ENCODE data around the gene PPARG.
"Not testable (repeated sequence)": the region's sequence is repeated elsewhere in the genome, so short reads cannot be mapped to it uniquely, and the experiment has no call there.

Gene PPARG

DNA sequence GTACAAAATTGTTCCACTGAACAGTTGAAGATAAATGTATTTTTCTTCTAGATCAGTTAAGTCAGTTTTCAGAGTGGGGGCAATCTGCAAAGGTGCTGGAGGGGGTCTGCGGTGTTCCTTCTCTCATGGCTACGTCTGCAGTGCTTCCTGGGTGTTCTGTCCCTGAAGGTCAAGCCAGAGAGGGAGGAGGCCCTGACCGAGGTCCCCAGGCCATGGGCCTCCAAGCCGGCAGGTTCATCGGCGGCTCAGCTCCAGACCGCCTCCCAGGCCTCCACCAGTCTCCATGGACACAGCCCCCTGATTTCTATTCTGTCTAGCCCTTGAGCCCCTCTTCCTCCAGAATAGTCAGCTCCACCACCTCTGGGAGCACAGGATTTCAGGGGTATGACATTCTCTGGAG, 166.9 kb downstream of the PPARG start:
- DNase-seq (no peak), ATAC-seq (ENCODE audit: insufficient read depth, low read depth) (no peak)
- Histone ChIP-seq H3K4me1 (ENCODE audit: insufficient read depth, low read length) (peaks cover 2% of the 10 kb centered on the region; the same call in 1 of the 2 replicates), H3K4me2 (ENCODE audit: insufficient read depth, low read length) (no peak overlapping the region), H3K79me2 (ENCODE audit: insufficient read depth, low read length) (no peaks in the 10 kb centered on the region), H2AFZ (ENCODE audit: low read depth, low read length) (no peak overlapping the region), H3K27ac (ENCODE audit: low read length) (no peak overlapping the region), H3K27me3 (ENCODE audit: insufficient read depth, low read length, poor library complexity) (no peaks in the 10 kb centered on the region), H3K4me3 (ENCODE audit: low read depth in 1 of 2, low read length in 2 of 2) (no peak overlapping the region), H3K36me3 (ENCODE audit: insufficient read depth, low read length) (no peaks in the 10 kb centered on the region), H4K20me1 (ENCODE audit: insufficient read depth, low read length) (no peaks in the 10 kb centered on the region), H3K9ac (ENCODE audit: low read depth, low read length) (no peak overlapping the region), H3K9me3 (ENCODE audit: insufficient read depth, low read length, severe bottlenecking) (peaks cover 7% of the 10 kb centered on the region)
- TF ChIP-seq, protein P1, sequence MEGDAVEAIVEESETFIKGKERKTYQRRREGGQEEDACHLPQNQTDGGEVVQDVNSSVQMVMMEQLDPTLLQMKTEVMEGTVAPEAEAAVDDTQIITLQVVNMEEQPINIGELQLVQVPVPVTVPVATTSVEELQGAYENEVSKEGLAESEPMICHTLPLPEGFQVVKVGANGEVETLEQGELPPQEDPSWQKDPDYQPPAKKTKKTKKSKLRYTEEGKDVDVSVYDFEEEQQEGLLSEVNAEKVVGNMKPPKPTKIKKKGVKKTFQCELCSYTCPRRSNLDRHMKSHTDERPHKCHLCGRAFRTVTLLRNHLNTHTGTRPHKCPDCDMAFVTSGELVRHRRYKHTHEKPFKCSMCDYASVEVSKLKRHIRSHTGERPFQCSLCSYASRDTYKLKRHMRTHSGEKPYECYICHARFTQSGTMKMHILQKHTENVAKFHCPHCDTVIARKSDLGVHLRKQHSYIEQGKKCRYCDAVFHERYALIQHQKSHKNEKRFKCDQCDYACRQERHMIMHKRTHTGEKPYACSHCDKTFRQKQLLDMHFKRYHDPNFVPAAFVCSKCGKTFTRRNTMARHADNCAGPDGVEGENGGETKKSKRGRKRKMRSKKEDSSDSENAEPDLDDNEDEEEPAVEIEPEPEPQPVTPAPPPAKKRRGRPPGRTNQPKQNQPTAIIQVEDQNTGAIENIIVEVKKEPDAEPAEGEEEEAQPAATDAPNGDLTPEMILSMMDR (IDR thresholded peaks at IDR 0.05; ENCODE audit: borderline replicate concordance, extremely low read depth, low read length, poor library complexity, severe bottlenecking), result no peak
- TF ChIP-seq EZH2 (IDR thresholded peaks at IDR 0.05; ENCODE audit: borderline replicate concordance, low read depth, low read length, severe bottlenecking), result no peak

DNA sequence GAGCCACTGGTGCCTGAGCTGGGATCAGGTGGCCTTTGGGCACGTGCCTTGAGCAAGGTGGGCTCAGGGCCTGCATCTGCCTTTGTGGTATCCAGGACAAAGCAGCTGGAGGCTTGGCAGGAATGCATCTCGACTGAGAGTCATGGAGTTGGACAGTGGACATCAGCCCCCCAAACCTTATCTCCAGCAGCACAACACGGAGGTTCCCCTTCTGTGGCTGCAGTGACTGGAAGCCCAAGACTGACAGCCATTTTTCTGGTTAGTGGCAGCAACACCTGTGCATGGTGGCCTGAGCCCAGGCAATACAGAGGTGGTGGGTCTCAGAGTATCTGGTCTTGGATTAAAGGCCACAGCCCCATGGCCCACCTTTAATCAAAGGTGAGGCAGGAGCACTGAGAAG, 167.6 kb downstream of the PPARG start:
- no peak overlapping the region for H3K9ac ChIP-seq (ENCODE audit: low read depth, low read length)
- ATAC-seq (ENCODE audit: insufficient read depth, low read depth) (no peak), DNase-seq (no peak)
- H3K4me3 ChIP-seq (ENCODE audit: low read depth in 1 of 2, low read length in 2 of 2), result no peak overlapping the region
- no peaks in the 10 kb centered on the region for H3K36me3 ChIP-seq (ENCODE audit: insufficient read depth, low read length)
- no peaks in the 10 kb centered on the region for H4K20me1 ChIP-seq (ENCODE audit: insufficient read depth, low read length)
- no peaks in the 10 kb centered on the region for H3K27me3 ChIP-seq (ENCODE audit: insufficient read depth, low read length, poor library complexity)
- no peaks in the 10 kb centered on the region for H3K79me2 ChIP-seq (ENCODE audit: insufficient read depth, low read length)
- peaks cover 5% of the 10 kb centered on the region for H3K9me3 ChIP-seq (ENCODE audit: insufficient read depth, low read length, severe bottlenecking)
- H2AFZ ChIP-seq (ENCODE audit: low read depth, low read length), result no peak overlapping the region
- no peak overlapping the region for H3K27ac ChIP-seq (ENCODE audit: low read length)
- peaks cover 9% of the 10 kb centered on the region; the same call in 1 of the 2 replicates for H3K4me1 ChIP-seq (ENCODE audit: insufficient read depth, low read length)
- H3K4me2 ChIP-seq (ENCODE audit: insufficient read depth, low read length), result no peak overlapping the region
- no peak for TF ChIP-seq EZH2 (IDR thresholded peaks at IDR 0.05; ENCODE audit: borderline replicate concordance, low read depth, low read length, severe bottlenecking)
- TF ChIP-seq, protein P1 (IDR thresholded peaks at IDR 0.05; ENCODE audit: borderline replicate concordance, extremely low read depth, low read length, poor library complexity, severe bottlenecking), result no peak

DNA sequence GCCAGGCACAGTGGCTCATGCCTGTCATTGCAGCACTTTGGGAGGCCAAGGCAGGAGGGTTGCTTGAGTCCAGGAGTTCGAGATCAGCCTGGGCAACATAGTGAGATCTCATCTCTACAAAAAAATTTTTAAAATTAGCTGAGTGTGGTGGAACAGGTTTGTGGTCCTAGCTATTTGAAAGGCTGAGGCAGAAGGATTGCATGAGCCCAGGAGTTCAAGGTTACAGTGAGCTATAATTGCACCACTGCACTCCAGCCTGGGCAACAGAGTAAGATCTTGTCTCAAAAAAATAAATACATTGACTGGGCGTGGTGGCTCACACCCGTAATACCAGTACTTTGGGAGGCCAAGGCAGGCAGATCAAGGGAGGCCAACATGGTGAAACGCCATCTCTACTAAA, 168.5 kb downstream of the PPARG start:
- H3K79me2 ChIP-seq (ENCODE audit: insufficient read depth, low read length); H3K4me3 ChIP-seq (ENCODE audit: low read depth in 1 of 2, low read length in 2 of 2); H3K4me2 ChIP-seq (ENCODE audit: insufficient read depth, low read length); H3K9me3 ChIP-seq (ENCODE audit: insufficient read depth, low read length, severe bottlenecking); H3K9ac ChIP-seq (ENCODE audit: low read depth, low read length); H4K20me1 ChIP-seq (ENCODE audit: insufficient read depth, low read length); H3K36me3 ChIP-seq (ENCODE audit: insufficient read depth, low read length); H2AFZ ChIP-seq (ENCODE audit: low read depth, low read length); DNase-seq; H3K27me3 ChIP-seq (ENCODE audit: insufficient read depth, low read length, poor library complexity); ATAC-seq (ENCODE audit: insufficient read depth, low read depth); H3K27ac ChIP-seq (ENCODE audit: low read length): not testable (repeated sequence)
- peaks cover 18% of the 10 kb centered on the region for H3K4me1 ChIP-seq (ENCODE audit: insufficient read depth, low read length)

DNA sequence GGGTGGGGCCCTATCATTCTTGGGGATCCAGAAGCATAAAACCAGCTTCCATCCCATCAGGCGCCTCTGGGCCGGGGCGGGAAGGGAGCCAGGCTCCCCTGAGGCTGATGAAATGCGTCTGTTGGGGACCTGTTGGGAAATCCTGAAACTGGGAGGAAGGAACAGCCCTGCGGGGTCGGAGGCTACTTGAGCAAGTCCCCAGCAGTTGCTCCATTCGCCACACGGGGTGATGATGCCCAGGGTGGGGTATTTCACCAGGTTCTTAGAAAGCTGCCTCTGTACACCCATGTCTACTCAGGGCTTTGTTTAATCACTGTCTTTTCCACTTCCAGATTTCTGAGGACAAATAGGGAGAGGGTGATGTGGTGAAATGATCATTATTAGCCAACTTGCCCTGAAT, 170.0 kb downstream of the PPARG start:
- Histone ChIP-seq H2AFZ (ENCODE audit: low read depth, low read length) (no peak overlapping the region), H3K9ac (ENCODE audit: low read depth, low read length) (no peak overlapping the region), H3K9me3 (ENCODE audit: insufficient read depth, low read length, severe bottlenecking) (no peaks in the 10 kb centered on the region), H3K79me2 (ENCODE audit: insufficient read depth, low read length) (no peaks in the 10 kb centered on the region), H3K4me1 (ENCODE audit: insufficient read depth, low read length) (peaks cover 26% of the 10 kb centered on the region), H3K4me3 (ENCODE audit: low read depth in 1 of 2, low read length in 2 of 2) (no peak overlapping the region), H3K36me3 (ENCODE audit: insufficient read depth, low read length) (no peaks in the 10 kb centered on the region), H3K4me2 (ENCODE audit: insufficient read depth, low read length) (no peak overlapping the region), H3K27me3 (ENCODE audit: insufficient read depth, low read length, poor library complexity) (no peaks in the 10 kb centered on the region), H4K20me1 (ENCODE audit: insufficient read depth, low read length) (no peaks in the 10 kb centered on the region), H3K27ac (ENCODE audit: low read length) (no peak overlapping the region)
- DNase-seq (no peak), ATAC-seq (ENCODE audit: insufficient read depth, low read depth) (no peak)
- no peak for TF ChIP-seq EZH2 (IDR thresholded peaks at IDR 0.05; ENCODE audit: borderline replicate concordance, low read depth, low read length, severe bottlenecking)
- TF ChIP-seq, protein P1 (IDR thresholded peaks at IDR 0.05; ENCODE audit: borderline replicate concordance, extremely low read depth, low read length, poor library complexity, severe bottlenecking), result no peak
